K562 (cell line): Measurements from ENCODE around the gene CLIC3. TPM values are rescaled to one million over a fixed set of nuclear protein-coding genes. Genes with fewer than 3 reads are reported as not detected.

Experiments
- BHLHE40 ChIP-seq: IDR thresholded peaks from 2 replicates; pipeline ENCODE4 v1.6.1; 2011; ENCODE audit warnings: low read length, improper control_type of control experiment
- FOXA3 ChIP-seq, 2 experiments: fragments of 450-650 bp in 1 of 2; sonication (generic) in 1 of 2; formaldehyde crosslinking; IDR thresholded peaks in 1 of 2; conservative IDR thresholded peaks in 1 of 2; 2 replicates each; pipeline versions ENCODE4 v1.4.0 to v1.8.0; 2020 to 2022; ENCODE audit warnings: mild to moderate bottlenecking in 2 of 2, missing genetic modification reagents in 1 of 2
- FOXK2 ChIP-seq, 2 experiments: fragments of 450-650 bp; IDR thresholded peaks in 1 of 2; conservative IDR thresholded peaks in 1 of 2; 2 replicates each; pipeline ENCODE4 v1.6.1; 2016; ENCODE audit warnings: low read depth in 2 of 2, mild to moderate bottlenecking in 1 of 2
- IFI16 ChIP-seq: fragments of 250-450 bp; sonication (Bioruptor Pico); IDR thresholded peaks from 2 replicates; pipeline ENCODE4 v2.1.2; 2022; ENCODE audit warnings: mild to moderate bottlenecking, inconsistent platforms
- JUN ChIP-seq, 2 experiments: sonication (generic) in 1 of 2; formaldehyde crosslinking in 1 of 2; IDR thresholded peaks; 2 replicates each; pipeline versions ENCODE4 v1.6.1 to v1.8.0; 2012 to 2022; ENCODE audit warnings: borderline replicate concordance in 2 of 2, mild to moderate bottlenecking in 2 of 2, improper control_type of control experiment in 1 of 2, low read depth in 1 of 2, low read length in 1 of 2, missing genetic modification reagents in 1 of 2
- MCM5 ChIP-seq: fragments of 450-650 bp; IDR thresholded peaks from 2 replicates; pipeline ENCODE4 v1.6.1; 2016; ENCODE audit warnings: low read depth
- MYBL2 ChIP-seq, 2 experiments: fragments of 450-650 bp in 1 of 2; sonication (generic) in 1 of 2; formaldehyde crosslinking in 1 of 2; IDR thresholded peaks; 2 replicates each; pipeline versions ENCODE4 v1.6.1 to v1.8.1; 2017 to 2022; ENCODE audit warnings: borderline replicate concordance in 1 of 2, inconsistent platforms in 1 of 2, low read depth in 1 of 2, mild to moderate bottlenecking in 1 of 2, missing genetic modification reagents in 1 of 2, moderate library complexity in 1 of 2
- RNF219 ChIP-seq: fragments of 250-450 bp; sonication (Bioruptor Pico); IDR thresholded peaks from 2 replicates; pipeline ENCODE4 v1.5.0; 2022; ENCODE audit warnings: mild to moderate bottlenecking
- SAP30 ChIP-seq: fragments of 200-600 bp; sonication (generic); IDR thresholded peaks from 2 replicates; pipeline ENCODE4 v1.6.1; 2012; ENCODE audit warnings: borderline replicate concordance, low read depth, mild to moderate bottlenecking, moderate library complexity, low read length, control low read depth, inconsistent platforms; ENCODE audit not compliant: insufficient read depth, poor library complexity, severe bottlenecking
- SNAPC5 ChIP-seq: fragments of 250-450 bp; sonication (Bioruptor Pico); IDR thresholded peaks from 2 replicates; pipeline ENCODE4 v1.8.0; 2021; ENCODE audit warnings: moderate library complexity, mild to moderate bottlenecking, inconsistent platforms
- SREBF1 ChIP-seq: fragments of 150-350 bp; IDR thresholded peaks from 2 replicates; pipeline ENCODE4 v1.6.1; 2014; ENCODE audit warnings: antibody characterized with exemption, low read depth, low read length, borderline replicate concordance
- U2AF1 ChIP-seq: fragments of 200-400 bp; formaldehyde crosslinking; optimal IDR thresholded peaks from 2 replicates; pipeline ENCODE3; 2017; ENCODE audit warnings: mild to moderate bottlenecking, low read depth, low read length, moderate library complexity
- ZBTB1 ChIP-seq: sonication (generic); formaldehyde crosslinking; IDR thresholded peaks from 2 replicates; pipeline ENCODE4 v1.8.1; 2023; ENCODE audit warnings: missing genetic modification reagents, low read depth, mild to moderate bottlenecking, borderline replicate concordance
- ZNF12 ChIP-seq: sonication (generic); formaldehyde crosslinking; IDR thresholded peaks from 2 replicates; pipeline ENCODE4 v1.4.0; 2020; ENCODE audit warnings: mild to moderate bottlenecking, missing genetic modification reagents
- ZNF165 ChIP-seq: fragments of 250-450 bp; sonication (Bioruptor Pico); IDR thresholded peaks from 2 replicates; pipeline ENCODE4 v1.4.0; 2020; ENCODE audit warnings: borderline replicate concordance
- ZNF408 ChIP-seq: fragments of 250-450 bp; sonication (Bioruptor Pico); IDR thresholded peaks from 2 replicates; pipeline ENCODE4 v1.4.0; 2020; ENCODE audit warnings: low read depth, mild to moderate bottlenecking, moderate library complexity
- ZNF41 ChIP-seq: fragments of 250-450 bp; sonication (Bioruptor Pico); conservative IDR thresholded peaks from 2 replicates; pipeline ENCODE4 v1.4.0; 2020; ENCODE audit warnings: mild to moderate bottlenecking
- ZNF583 ChIP-seq: fragments of 250-450 bp; sonication (Bioruptor Pico); IDR thresholded peaks from 2 replicates; pipeline ENCODE4 v1.4.0; 2020
- polyA plus RNA-seq, 8 experiments: library from polyadenylated mRNA; depleted of rRNA in 4 of 8; stranded (reverse) in 5 of 8; unstranded in 3 of 8; fragments of >200 nt; fragmentation: Nextera tagmentation in 2 of 8; fragmentation: Illumina TruSeq in 1 of 8; extraction: Ambion mirVana in 2 of 8; extraction: Trizol in 1 of 8; gene quantifications; 2 replicates each; pipeline versions ENCODE4 v1.2.1 to v1.2.3, GENCODE V29; 2011 to 2014; ENCODE audit warnings: inconsistent platforms in 1 of 8, missing spikeins in 1 of 8
- total RNA-seq, 7 experiments: library from RNA; depleted of rRNA in 6 of 7; stranded (reverse); fragments of >200 nt in 6 of 7; fragmentation: Illumina TruSeq in 2 of 7; extraction: Trizol in 2 of 7; gene quantifications; 2 replicates each; pipeline versions ENCODE4 v1.2.1 to v1.2.3, GENCODE V29; 2011 to 2021; ENCODE audit warnings: low replicate concordance in 1 of 7
- TF ChIP-seq, protein P1 (sequence below): fragments of 450-650 bp; conservative IDR thresholded peaks from 2 replicates; pipeline ENCODE4 v1.6.1; 2016; ENCODE audit warnings: missing genetic modification characterization, low read depth, mild to moderate bottlenecking, control low read depth, missing compliant biosample characterization
- TF ChIP-seq, protein P2 (sequence below), 3 experiments: IDR thresholded peaks in 2 of 3; conservative IDR thresholded peaks in 1 of 3; 2 replicates each; pipeline ENCODE4 v1.5.1; 2011 to 2012; ENCODE audit warnings: low read length in 3 of 3, mild to moderate bottlenecking in 3 of 3, control low read depth in 2 of 3, improper control_type of control experiment in 1 of 3, inconsistent platforms in 1 of 3, low read depth in 1 of 3, mixed read lengths in 1 of 3, moderate library complexity in 1 of 3; ENCODE audit not compliant: insufficient read depth in 2 of 3

The CLIC3 gene
- total and polyA plus RNA-seq, 9 of the 15 experiments (the other 6 are each of a cell fraction or from before 2014, with no cell fraction given): 0.27 to 0.29 TPM; not detected in 7

DNA sequence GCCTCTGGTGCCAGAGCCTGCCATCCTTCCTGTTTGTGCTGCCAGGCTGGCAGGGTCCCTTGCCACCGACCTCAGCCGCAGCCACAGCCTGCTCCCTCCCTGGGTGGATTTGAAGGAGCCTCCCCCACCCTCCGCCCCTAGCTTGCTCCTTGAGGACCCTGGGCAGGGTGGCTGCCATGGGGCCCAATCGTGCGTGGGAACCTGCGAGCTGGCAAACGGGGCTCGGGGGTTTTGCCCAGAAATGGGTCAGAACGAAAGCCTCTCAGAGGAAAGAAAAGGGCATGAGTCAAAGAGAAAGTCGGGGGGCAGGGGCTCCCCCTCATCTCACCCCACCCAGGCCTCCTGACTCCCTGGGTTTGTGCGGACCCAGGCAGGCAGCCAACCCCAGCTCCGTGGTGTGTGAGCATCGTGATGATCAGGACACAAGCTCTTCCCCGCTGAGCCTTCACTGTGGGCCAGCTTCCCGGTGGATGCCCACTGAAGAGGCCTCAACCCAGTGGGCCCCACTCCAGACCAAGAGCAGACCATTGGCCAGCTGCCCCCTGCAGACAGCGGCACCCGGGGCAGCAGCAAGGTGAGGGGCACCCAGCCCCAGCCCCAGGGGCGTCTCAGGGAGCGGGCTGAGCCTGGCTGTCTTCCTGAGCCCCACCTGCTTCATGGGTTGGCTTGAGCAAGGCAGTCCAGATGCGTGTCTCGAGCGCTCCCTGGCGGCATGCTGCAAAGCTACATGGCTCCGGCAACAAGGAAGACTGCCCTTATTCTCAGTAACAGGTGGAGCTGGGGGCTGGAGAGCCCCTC lies 38.5 kb upstream of the CLIC3 start (continued):
- TF ChIP-seq RNF219 (CRISPR knock-in tag) (no peak), ZNF165 (no peak), SAP30 (no peak), ZNF408 (CRISPR knock-in tag) (no peak), IFI16 (no peak), MCM5 (no peak), BHLHE40 (0 out of 2 replicates have a peak, but pooled peaks have one; percentile 28), JUN (IDR thresholded peaks at IDR 0.05; ENCODE audit: borderline replicate concordance, low read depth, low read length) (no peak), JUN (CRISPR knock-in tag; IDR thresholded peaks at IDR 0.05; ENCODE audit: borderline replicate concordance) (no peak), SREBF1 (0 out of 2 replicates have a peak, but pooled peaks have one; percentile 34), ZBTB1 (CRISPR knock-in tag) (no peak), U2AF1 (no peak), ZNF41 (CRISPR knock-in tag) (no peak), ZNF12 (no peak), ZNF583 (CRISPR knock-in tag) (no peak), FOXA3 (CRISPR knock-in tag; conservative IDR thresholded peaks at IDR 0.05 in 1 of 2, IDR thresholded peaks at IDR 0.05 in 1 of 2) (no peak), FOXK2 (conservative IDR thresholded peaks at IDR 0.05 in 1 of 2, IDR thresholded peaks at IDR 0.05 in 1 of 2; ENCODE audit: low read depth in 2 of 2) (0 out of 4 replicates have a peak, but pooled peaks have one; percentile 15 to 20), SNAPC5 (CRISPR knock-in tag) (no peak), MYBL2 (IDR thresholded peaks at IDR 0.05; ENCODE audit: low read depth) (no peak), MYBL2 (CRISPR knock-in tag; IDR thresholded peaks at IDR 0.05; ENCODE audit: borderline replicate concordance) (no peak)
- TF ChIP-seq, protein P1, sequence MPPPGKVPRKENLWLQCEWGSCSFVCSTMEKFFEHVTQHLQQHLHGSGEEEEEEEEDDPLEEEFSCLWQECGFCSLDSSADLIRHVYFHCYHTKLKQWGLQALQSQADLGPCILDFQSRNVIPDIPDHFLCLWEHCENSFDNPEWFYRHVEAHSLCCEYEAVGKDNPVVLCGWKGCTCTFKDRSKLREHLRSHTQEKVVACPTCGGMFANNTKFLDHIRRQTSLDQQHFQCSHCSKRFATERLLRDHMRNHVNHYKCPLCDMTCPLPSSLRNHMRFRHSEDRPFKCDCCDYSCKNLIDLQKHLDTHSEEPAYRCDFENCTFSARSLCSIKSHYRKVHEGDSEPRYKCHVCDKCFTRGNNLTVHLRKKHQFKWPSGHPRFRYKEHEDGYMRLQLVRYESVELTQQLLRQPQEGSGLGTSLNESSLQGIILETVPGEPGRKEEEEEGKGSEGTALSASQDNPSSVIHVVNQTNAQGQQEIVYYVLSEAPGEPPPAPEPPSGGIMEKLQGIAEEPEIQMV (tag): no peak
- TF ChIP-seq, protein P2, sequence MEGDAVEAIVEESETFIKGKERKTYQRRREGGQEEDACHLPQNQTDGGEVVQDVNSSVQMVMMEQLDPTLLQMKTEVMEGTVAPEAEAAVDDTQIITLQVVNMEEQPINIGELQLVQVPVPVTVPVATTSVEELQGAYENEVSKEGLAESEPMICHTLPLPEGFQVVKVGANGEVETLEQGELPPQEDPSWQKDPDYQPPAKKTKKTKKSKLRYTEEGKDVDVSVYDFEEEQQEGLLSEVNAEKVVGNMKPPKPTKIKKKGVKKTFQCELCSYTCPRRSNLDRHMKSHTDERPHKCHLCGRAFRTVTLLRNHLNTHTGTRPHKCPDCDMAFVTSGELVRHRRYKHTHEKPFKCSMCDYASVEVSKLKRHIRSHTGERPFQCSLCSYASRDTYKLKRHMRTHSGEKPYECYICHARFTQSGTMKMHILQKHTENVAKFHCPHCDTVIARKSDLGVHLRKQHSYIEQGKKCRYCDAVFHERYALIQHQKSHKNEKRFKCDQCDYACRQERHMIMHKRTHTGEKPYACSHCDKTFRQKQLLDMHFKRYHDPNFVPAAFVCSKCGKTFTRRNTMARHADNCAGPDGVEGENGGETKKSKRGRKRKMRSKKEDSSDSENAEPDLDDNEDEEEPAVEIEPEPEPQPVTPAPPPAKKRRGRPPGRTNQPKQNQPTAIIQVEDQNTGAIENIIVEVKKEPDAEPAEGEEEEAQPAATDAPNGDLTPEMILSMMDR (IDR thresholded peaks at IDR 0.05 in 2 of 3, conservative IDR thresholded peaks at IDR 0.05 in 1 of 3; ENCODE audit: insufficient read depth in 2 of 3, low read depth in 1 of 3, low read length in 3 of 3): peak; percentile 94 to 95 (median 95)
